Transverse colon (tissue), 3 donors: ENCODE measurements around the gene COMMD1.

Source experiments
- EP300 ChIP-seq: sonication (generic); formaldehyde crosslinking; IDR thresholded peaks from one replicate; pipeline ENCODE4 v1.6.1; 2017; ENCODE audit warnings: antibody characterized with exemption, low read depth
- TF ChIP-seq, protein P1 (sequence below), 5 experiments: fragments of 200-600 bp in 3 of 5; fragments of 450-650 bp in 2 of 5; sonication (generic) in 3 of 5; IDR thresholded peaks; 1 replicate in 2 of 5; 2 replicates in 3 of 5; pipeline ENCODE4 v1.5.1; 2016 to 2017; ENCODE audit warnings: antibody characterized with exemption in 5 of 5, inconsistent platforms in 3 of 5, mild to moderate bottlenecking in 2 of 5, moderate library complexity in 1 of 5

DNA sequence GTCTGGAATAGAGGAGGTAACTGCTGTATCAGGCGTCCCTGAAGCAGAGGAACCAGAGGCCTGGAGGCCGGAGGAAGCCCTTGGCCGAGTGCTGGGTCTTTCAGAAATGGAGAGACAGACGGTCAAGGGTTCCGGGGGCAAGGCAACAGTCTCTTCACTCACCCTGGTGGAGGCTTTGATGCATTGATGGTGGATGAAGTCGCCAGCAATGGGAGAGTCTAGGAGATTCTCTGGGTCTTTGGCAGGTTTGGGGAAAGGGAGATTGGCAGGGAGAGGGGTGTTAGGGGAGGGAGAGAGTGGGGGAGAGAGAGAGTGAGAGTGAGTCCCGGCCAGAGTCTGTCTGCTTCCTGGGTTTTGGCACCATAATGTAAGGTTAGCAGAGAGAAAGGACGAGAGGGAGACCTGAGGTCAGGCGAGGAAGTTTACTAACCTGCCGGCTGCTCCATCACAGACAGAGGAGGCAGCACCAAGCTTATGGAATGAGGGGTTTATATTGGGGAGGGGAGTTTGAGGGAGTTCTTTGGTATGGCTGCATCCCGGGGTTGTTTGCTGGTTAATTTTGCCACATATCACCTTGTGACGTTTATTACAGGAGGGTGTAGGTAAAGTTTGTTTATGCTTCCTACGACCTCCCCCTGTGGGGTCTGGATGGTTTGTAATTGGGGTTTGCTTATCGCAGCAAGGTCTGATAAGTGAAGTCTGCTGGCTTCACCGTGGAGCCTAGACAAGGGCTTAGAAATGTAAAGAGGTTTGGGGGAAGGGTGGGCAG is 19.6 kb downstream of the COMMD1 start:
- TF ChIP-seq, protein P1, sequence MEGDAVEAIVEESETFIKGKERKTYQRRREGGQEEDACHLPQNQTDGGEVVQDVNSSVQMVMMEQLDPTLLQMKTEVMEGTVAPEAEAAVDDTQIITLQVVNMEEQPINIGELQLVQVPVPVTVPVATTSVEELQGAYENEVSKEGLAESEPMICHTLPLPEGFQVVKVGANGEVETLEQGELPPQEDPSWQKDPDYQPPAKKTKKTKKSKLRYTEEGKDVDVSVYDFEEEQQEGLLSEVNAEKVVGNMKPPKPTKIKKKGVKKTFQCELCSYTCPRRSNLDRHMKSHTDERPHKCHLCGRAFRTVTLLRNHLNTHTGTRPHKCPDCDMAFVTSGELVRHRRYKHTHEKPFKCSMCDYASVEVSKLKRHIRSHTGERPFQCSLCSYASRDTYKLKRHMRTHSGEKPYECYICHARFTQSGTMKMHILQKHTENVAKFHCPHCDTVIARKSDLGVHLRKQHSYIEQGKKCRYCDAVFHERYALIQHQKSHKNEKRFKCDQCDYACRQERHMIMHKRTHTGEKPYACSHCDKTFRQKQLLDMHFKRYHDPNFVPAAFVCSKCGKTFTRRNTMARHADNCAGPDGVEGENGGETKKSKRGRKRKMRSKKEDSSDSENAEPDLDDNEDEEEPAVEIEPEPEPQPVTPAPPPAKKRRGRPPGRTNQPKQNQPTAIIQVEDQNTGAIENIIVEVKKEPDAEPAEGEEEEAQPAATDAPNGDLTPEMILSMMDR (IDR thresholded peaks at IDR 0.05) = no peak
- TF ChIP-seq EP300 = no peak
